ENCODE results near the gene ACP4. TPM values are rescaled to one million over a fixed set of nuclear protein-coding genes. Genes with fewer than 3 reads are reported as not detected.
A peak's percentile ranks its signal among the peaks of the same experiment; 100 is the strongest.

ACP4 gene
- total and polyA plus RNA-seq, 2 donors (not counting 1 experiment from before 2014, with no cell fraction given) = not detected

- POLR2A ChIA-PET = no interaction called here
- no peak overlapping the region for H3K27ac ChIP-seq (ENCODE audit: low read length in 2 of 2)
- peaks cover 0 to 7% (median 2%) of the 10 kb centered on the region in 4 experiments for H3K27me3 ChIP-seq (replicated peaks in 1 of 4; ENCODE audit: control extremely low read depth in 1 of 4, control insufficient read depth in 3 of 4, insufficient read depth in 4 of 4, low read length in 3 of 4)
- no peak for TF ChIP-seq CTCF (IDR thresholded peaks at IDR 0.05)
- TF ChIP-seq EZH2 (IDR thresholded peaks at IDR 0.05; ENCODE audit: borderline replicate concordance, insufficient read depth, low read depth, low read length, poor library complexity, severe bottlenecking) = no peak
- Mint-ChIP-seq H3K9me3 (ENCODE audit: insufficient read depth) (peaks cover 10% of the 10 kb centered on the region), H3K27me3 (peaks cover 27% of the 10 kb centered on the region), H3K27ac (no peak overlapping the region), H3K4me3 (no peak overlapping the region), H3K4me1 (no peaks in the 10 kb centered on the region)
- H3K4me3 ChIP-seq (ENCODE audit: control extremely low read depth in 1 of 5, extremely low read depth in 1 of 5, insufficient read depth in 1 of 5, low read depth in 2 of 5, low read length in 4 of 5) = no peak overlapping the region
- DNase-seq (no peak), ATAC-seq (ENCODE audit: low read depth) (no peak)
- H4K20me1 ChIP-seq (ENCODE audit: control insufficient read depth, insufficient read depth, low read length, poor library complexity, severe bottlenecking) = no peaks in the 10 kb centered on the region
- H2AFZ ChIP-seq (ENCODE audit: insufficient read depth, low read depth, low read length, poor library complexity, severe bottlenecking) = no peak overlapping the region
- no peak overlapping the region for H3K4me2 ChIP-seq (replicated peaks; ENCODE audit: low read depth, low read length, poor library complexity, severe bottlenecking)
- intact Hi-C loops (cut with micrococcal nuclease) = no loop called here
- no peaks in the 10 kb centered on the region for H3K4me1 ChIP-seq (ENCODE audit: control insufficient read depth in 2 of 2, insufficient read depth in 2 of 2, low read length in 2 of 2)
- no peaks in the 10 kb centered on the region for H3K79me2 ChIP-seq (ENCODE audit: control insufficient read depth, insufficient read depth, low read length)
- H3K9ac ChIP-seq (ENCODE audit: low read length) = no peak overlapping the region
- CTCF ChIA-PET = interaction anchor here (1.8 kb wide), 1 partner anchor 78 kb away, joined by 8 read pairs; no protein-coding TSS in a partner anchor
- peaks cover 0 to 27% (median 10%) of the 10 kb centered on the region in 3 donors for H3K9me3 ChIP-seq (ENCODE audit: control extremely low read depth in 1 of 3, control insufficient read depth in 2 of 3, insufficient read depth in 1 of 3, low read length in 2 of 3)
- H3K36me3 ChIP-seq (replicated peaks in 1 of 2; ENCODE audit: control extremely low read depth in 1 of 2, control insufficient read depth in 1 of 2, extremely low read depth in 1 of 2, insufficient read depth in 2 of 2, low read length in 1 of 2) = no peaks in the 10 kb centered on the region
- WGBS (ENCODE audit: insufficient coverage) = 68% methylated on average over 6 of the region's 8 CpGs
These were observed 54.2 kb downstream of the ACP4 start for GRCh38 chr19:50844296-50844935.

Small RNA genes lying within 50 kb of the gene (small RNA-seq; reads per million reads assigned to genes)
- gene SNORD88A (ENCODE audit: insufficient read length, low read depth, low replicate concordance) = 161 reads per million, percentile 95 among the genes with 10 or more reads in this experiment
- not detected for gene SNORD88B (ENCODE audit: insufficient read length, low read depth, low replicate concordance)
- gene SNORD88C (ENCODE audit: insufficient read length, low read depth, low replicate concordance) = not detected

Other genes with a start within 250 kb of the ACP4 start
- gene LRRC4B, start 222.0 kb upstream of the ACP4 start, total RNA-seq = not detected in 2 replicates
- 0.03 TPM in 1 of 2 replicates, not detected in the other for gene LRRC4B, start 222.0 kb upstream of the ACP4 start, polyA plus RNA-seq
- 0.17 and 0.39 TPM in 2 replicates for gene SYT3, start 150.5 kb upstream of the ACP4 start, total RNA-seq
- 0.09 TPM in 1 of 2 replicates, not detected in the other for gene SYT3, start 150.5 kb upstream of the ACP4 start, polyA plus RNA-seq
- gene C19orf81, start 141.0 kb upstream of the ACP4 start, total RNA-seq = not detected in 2 replicates
- gene C19orf81, start 141.0 kb upstream of the ACP4 start, polyA plus RNA-seq = 0.37 TPM in 1 of 2 replicates, not detected in the other
- gene SHANK1, start 70.6 kb upstream of the ACP4 start, total RNA-seq = not detected in 2 replicates
- 0.03 TPM in 1 of 2 replicates, not detected in the other for gene SHANK1, start 70.6 kb upstream of the ACP4 start, polyA plus RNA-seq
- 0.34 and 0.52 TPM in 2 replicates for gene CLEC11A, start 67.1 kb upstream of the ACP4 start, total RNA-seq
- 1.6 and 2.8 TPM in 2 replicates for gene CLEC11A, start 67.1 kb upstream of the ACP4 start, polyA plus RNA-seq
- gene GPR32, start 20.0 kb upstream of the ACP4 start, total RNA-seq = not detected in 2 replicates
- gene GPR32, start 20.0 kb upstream of the ACP4 start, polyA plus RNA-seq = not detected in 2 replicates
- gene KLK1, start 33.4 kb downstream of the ACP4 start, total RNA-seq = 15.2 and 16.9 TPM in 2 replicates
- 4.3 and 9.5 TPM in 2 replicates for gene KLK1, start 33.4 kb downstream of the ACP4 start, polyA plus RNA-seq
- not detected in 2 replicates for gene KLK15, start 43.2 kb downstream of the ACP4 start, total RNA-seq
- 0.07 TPM in 1 of 2 replicates, not detected in the other for gene KLK15, start 43.2 kb downstream of the ACP4 start, polyA plus RNA-seq
- gene KLK3, start 64.5 kb downstream of the ACP4 start, total RNA-seq = not detected in 2 replicates
- not detected in 2 replicates for gene KLK3, start 64.5 kb downstream of the ACP4 start, polyA plus RNA-seq
- gene KLK2, start 83.0 kb downstream of the ACP4 start, total RNA-seq = 1.7 TPM in 2 replicates
- 0.60 and 1.2 TPM in 2 replicates for gene KLK2, start 83.0 kb downstream of the ACP4 start, polyA plus RNA-seq
- gene KLK4, start 121.0 kb downstream of the ACP4 start, total RNA-seq = 0.52 and 1.00 TPM in 2 replicates
- 0.45 TPM in 1 of 2 replicates, not detected in the other for gene KLK4, start 121.0 kb downstream of the ACP4 start, polyA plus RNA-seq
- not detected in 2 replicates for gene KLK5, start 162.6 kb downstream of the ACP4 start, total RNA-seq
- not detected in 2 replicates for gene KLK5, start 162.6 kb downstream of the ACP4 start, polyA plus RNA-seq
- gene KLK6, start 179.2 kb downstream of the ACP4 start, total RNA-seq = not detected in 2 replicates
- not detected in 2 replicates for gene KLK6, start 179.2 kb downstream of the ACP4 start, polyA plus RNA-seq
- gene KLK7, start 193.5 kb downstream of the ACP4 start, total RNA-seq = not detected in 2 replicates
- not detected in 2 replicates for gene KLK7, start 193.5 kb downstream of the ACP4 start, polyA plus RNA-seq
- gene KLK8, start 211.2 kb downstream of the ACP4 start, total RNA-seq = not detected in 2 replicates
- not detected in 2 replicates for gene KLK8, start 211.2 kb downstream of the ACP4 start, polyA plus RNA-seq
- not detected in 2 replicates for gene KLK10, start 229.3 kb downstream of the ACP4 start, total RNA-seq
- gene KLK10, start 229.3 kb downstream of the ACP4 start, polyA plus RNA-seq = not detected in 2 replicates
- gene KLK11, start 236.2 kb downstream of the ACP4 start, total RNA-seq = not detected in 2 replicates
- not detected in 2 replicates for gene KLK11, start 236.2 kb downstream of the ACP4 start, polyA plus RNA-seq
- gene KLK12, start 244.6 kb downstream of the ACP4 start, total RNA-seq = not detected in 2 replicates
- not detected in 2 replicates for gene KLK12, start 244.6 kb downstream of the ACP4 start, polyA plus RNA-seq